HG03571 (cell line): Measurements from ENCODE around the gene ZSWIM8.
"Not testable (repeated sequence)": the region's sequence is repeated elsewhere in the genome, so short reads cannot be mapped to it uniquely, and the experiment has no call there.

ENCODE experiments used
- ATAC-seq: cut with Tn5 transposase; IDR thresholded peaks from one replicate; pipeline ENCODE4 v1.9.1; 2021; ENCODE audit not compliant: unreplicated experiment

Gene ZSWIM8

DNA sequence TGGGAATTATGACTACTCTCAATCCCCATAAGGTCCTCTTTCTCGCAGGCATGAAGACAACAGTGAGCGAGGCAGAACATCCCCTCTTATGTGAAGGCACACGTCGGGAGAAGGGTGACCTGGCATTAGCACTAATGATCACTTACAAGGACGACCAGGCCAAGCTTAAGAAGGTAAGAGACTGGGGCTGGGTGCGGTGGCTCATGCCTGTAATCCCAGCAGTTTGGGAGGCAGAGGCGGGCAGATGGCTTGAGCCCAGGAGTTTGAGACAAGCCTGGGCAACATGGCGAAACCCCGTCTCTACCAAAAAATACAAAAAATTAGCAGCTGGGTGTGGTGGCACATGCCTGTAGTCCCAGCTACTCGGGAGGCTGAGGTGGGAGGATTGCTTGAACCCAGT is 10.1 kb downstream of the ZSWIM8 start:
- not testable (repeated sequence) for ATAC-seq

DNA sequence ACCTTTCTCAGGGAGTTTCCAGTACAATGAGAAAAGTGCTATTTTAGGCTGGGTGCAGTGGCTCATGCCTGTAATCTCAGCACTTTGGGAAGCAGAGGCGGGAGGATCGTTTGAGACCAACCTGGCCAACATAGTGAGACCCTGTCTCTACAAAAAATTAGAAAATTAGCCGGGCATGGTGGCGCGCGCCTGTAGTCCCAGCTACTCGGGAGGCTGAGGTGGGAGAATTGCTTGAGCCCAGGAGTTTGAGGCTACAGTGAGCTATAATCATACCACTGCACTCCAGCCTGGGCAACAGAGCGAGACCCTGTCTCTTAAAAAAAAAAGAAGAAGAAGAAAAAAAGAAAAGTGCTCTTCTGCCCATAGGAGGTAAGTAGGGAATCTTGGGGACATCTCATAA is 10.6 kb downstream of the ZSWIM8 start:
- ATAC-seq = not testable (repeated sequence)

DNA sequence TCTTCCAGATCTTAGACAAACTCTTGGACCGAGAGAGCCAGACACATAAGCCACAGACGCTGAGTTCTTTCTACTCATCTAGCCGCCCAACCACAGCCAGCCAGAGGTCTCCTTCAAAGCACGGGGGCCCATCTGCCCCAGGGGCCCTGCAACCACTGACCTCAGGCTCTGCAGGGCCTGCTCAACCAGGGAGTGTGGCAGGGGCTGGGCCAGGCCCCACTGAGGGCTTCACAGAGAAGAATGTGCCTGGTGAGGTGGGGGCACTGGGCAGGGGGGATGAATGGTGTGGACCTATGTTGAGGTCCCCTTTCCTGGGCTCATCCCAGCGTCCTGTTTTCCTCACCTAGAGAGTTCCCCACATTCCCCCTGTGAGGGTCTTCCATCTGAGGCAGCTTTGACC is 11.4 kb downstream of the ZSWIM8 start:
- no peak for ATAC-seq

DNA sequence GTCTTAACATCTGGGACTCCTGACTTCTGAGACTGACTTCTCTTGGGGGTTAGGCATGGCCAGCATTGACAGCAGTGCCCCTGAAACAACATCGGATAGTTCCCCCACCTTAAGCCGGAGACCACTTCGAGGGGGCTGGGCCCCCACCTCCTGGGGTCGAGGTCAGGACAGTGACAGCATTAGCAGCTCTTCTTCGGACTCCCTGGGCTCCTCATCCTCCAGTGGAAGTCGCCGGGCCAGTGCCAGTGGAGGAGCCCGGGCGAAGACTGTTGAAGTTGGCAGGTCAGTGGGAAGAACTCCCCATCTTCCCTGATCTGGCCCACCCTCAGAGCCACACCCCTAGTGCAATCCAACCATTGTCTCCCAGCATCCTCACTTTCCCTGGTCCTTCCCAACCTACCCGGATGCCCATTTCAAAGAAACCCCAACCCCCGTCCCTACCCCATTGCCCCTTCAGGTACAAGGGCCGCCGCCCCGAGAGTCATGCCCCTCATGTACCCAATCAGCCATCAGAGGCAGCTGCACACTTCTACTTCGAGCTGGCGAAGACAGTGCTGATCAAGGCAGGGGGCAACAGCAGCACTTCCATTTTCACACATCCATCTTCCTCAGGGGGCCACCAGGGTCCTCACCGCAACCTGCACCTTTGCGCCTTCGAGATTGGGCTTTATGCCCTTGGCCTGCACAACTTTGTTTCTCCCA is 12.1 kb downstream of the ZSWIM8 start:
- ATAC-seq = no peak

DNA sequence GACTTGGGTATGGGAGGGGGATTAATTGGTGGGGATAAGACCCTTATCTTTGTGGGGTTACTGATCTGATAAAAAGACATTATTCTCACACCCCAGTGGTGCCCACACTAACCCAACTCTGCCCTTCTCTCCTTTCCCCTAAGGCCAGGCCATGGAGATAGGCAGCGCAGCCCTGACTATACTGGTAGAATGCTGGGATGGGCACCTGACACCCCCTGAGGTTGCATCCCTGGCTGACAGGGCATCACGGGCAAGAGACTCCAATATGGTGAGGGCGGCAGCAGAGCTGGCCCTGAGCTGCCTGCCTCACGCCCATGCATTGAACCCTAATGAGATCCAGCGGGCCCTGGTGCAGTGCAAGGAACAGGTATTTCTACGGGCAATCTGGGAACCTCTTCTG is 12.7 kb downstream of the ZSWIM8 start:
- ATAC-seq = no peak

DNA sequence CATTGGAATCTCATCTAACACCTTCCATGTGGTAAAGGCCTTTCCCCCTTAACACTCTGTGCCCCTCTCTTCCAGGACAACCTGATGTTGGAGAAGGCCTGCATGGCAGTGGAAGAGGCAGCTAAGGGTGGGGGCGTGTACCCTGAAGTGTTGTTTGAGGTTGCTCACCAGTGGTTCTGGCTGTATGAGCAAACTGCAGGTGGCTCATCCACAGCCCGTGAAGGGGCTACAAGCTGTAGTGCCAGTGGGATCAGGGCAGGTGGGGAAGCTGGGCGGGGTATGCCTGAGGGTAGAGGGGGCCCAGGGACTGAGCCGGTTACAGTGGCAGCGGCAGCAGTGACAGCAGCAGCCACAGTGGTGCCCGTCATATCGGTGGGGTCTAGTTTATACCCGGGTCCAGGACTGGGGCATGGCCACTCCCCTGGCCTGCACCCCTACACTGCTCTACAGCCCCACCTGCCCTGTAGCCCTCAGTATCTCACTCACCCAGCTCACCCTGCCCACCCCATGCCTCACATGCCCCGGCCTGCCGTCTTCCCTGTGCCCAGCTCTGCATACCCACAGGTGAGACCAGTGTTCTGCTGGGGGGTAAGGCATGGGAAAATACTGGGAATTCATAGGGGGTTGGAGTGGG is 13.6 kb downstream of the ZSWIM8 start:
- no peak for ATAC-seq

DNA sequence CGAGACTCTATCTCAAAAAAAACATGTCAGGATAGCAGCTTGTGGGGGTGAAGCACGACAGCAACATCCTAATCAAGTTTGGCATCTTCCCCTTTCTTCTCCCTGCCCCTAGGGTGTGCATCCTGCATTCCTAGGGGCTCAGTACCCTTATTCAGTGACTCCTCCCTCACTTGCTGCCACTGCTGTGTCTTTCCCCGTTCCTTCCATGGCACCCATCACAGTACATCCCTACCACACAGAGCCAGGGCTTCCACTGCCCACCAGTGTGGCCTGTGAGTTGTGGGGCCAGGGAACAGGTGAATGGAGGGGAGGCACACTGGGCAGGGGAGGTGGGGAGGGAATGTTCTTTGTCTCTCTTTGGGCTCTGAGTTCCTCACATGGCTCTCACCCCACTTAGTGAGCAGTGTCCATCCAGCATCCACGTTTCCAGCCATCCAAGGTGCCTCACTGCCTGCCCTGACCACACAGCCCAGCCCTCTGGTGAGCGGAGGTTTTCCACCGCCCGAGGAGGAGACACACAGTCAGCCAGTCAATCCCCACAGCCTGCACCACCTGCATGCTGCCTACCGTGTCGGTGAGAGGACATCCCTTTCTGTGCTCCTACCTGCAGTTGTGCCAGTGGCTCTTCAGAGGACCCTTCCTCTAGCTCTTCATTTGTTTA is 14.6 kb downstream of the ZSWIM8 start:
- no peak for ATAC-seq

DNA sequence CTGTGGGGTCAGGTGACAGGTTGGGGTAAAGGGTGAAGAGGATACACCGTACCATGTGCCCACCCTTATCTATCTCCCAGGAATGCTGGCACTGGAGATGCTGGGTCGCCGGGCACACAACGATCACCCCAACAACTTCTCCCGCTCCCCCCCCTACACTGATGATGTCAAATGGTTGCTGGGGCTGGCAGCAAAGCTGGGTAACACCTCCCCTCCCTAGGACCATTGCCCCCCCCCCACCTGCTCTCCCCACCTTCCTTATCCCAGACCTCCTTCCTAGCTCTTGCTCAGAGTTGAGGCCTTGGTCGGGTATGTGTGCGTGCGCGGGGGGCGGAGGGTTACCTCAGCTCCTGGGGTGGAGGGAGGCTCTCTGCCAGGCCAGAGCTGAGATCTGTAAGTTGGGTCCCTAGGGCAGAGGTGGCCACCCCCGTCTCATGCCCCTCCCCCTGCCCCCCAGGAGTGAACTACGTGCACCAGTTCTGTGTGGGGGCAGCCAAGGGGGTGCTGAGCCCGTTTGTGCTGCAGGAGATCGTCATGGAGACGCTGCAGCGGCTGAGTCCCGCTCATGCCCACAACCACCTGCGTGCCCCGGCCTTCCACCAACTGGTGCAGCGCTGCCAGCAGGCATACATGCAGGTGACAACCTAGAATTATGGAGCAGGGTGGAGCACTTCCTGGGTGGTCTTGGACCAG is 15.3 kb downstream of the ZSWIM8 start:
- ATAC-seq = no peak

DNA sequence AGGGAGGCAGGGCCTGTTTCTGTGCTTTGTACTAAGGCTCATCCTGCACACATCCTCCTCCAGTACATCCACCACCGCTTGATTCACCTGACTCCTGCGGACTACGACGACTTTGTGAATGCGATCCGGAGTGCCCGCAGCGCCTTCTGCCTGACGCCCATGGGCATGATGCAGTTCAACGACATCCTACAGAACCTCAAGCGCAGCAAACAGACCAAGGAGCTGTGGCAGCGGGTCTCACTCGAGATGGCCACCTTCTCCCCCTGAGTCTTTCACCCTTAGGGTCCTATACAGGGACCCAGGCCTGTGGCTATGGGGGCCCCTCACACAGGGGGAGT is 15.8 kb downstream of the ZSWIM8 start:
- ATAC-seq = no peak

DNA sequence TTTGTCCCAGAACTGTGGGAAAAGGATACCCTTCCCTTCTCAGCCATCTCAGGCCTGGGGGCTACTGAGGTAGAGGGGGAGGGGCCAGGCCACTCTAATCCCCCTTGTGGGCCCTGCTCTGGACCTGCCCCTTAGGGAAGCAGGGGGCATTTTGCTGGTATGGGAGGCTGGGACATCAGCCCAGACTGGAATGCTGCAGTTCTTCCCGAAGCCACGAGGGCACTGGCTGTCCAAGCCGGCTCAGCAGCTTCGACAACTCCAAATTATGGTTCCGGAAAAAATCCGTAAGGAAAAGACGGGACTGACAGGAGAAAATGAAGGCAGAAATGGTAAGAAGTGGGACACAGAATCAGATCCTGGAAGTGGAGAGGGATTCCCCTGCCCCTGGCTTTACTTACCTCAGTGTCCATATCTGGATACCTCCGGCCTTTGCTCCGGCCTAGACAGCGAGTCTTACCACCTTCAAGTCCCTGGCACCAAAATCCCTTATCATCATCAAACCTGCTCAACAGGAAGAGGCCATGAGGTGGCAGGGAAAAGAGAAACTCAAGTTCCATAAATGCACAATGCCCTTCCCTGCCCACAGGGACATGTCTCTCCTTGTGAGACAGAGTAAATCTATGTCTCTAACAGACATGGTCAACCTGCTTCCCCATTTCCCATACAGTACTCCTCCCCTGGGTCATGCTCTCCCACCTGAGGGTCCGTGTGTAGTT is 17.0 kb downstream of the ZSWIM8 start:
- ATAC-seq = no peak

DNA sequence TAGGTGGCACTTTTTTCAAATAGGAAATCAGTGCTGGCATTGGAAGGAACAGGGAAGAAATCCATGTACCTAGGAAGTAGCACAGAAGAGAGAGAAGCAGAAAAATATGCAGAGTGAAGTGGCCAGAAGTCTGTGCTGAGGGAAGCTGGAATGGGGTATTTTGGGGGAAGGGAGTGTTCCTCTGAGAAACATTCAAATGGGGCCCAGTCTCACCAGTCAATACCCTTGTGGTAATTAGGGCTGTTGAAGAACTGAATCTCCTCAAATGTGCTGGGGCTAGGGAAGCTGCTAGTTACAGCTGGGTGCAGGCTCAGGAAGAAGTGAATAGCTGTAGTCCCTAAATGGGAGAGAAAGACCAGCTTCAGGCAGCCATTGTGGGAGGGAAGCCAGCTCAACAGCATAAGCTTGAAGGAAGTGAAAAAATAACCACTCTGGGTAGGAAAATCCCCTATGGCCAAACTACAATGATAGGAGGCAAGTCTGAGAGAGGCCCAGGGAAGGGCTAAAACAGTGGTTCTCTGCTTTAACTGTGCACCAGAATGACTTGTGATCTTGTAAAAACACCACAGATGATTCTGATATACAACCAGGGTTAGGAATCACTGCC is 18.4 kb downstream of the ZSWIM8 start:
- peak; percentile 58 for ATAC-seq

DNA sequence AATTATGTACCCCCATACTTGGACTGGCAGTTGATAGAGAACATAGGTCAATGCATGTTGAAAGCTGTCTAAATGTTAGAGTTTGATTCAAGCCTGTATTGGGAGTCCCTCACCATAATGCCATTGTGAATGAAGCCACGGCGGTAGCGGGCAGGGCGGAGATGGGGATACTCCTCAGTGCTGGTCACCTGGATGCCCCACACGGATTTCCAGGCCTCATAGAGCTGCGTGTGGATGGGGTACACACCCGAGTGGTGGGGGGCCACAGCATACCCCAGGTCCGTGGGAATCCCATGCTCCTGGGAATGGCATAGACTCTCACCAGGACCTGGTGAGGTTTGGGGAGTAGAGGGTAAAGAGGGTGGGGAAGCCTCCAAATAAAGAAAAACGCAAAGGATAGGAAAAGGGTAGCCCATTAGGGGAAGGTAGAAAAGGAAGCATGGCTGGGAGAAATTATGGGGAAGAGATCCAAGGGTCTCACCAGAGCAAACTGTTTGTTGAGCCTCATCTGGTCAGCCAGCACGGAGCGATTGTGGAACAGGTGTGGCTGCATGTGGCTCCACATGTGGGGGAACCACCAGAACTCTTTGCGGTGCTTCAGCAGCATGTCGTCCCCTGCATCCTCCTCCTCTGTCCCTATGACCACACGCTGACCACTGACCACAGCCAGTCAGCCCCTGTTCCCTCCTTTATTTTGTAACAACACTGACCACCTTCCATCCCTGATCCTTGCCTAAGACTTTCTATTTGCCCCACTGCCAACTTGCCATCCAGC is 21.0 kb downstream of the ZSWIM8 start:
- no peak for ATAC-seq

DNA sequence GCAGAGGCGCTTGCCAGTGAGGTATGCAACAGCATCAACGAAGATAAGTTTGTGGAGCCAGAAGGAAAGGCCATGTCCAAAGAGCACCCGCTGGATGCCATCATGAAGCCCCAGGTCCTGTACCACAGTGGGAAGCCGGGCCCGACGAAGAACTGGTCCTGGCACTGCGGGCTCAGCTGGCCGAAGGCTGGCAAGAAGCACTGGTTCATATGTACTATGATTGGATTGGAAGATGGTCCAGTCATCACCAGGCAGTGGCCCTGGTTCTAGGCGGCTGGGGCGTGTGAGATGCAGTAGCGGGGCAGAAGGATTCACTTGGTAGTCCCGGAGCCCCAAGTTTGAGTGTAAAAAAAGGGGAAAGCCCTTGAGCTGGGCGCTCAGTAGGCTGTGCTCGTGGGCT is 22.1 kb downstream of the ZSWIM8 start:
- ATAC-seq = no peak

DNA sequence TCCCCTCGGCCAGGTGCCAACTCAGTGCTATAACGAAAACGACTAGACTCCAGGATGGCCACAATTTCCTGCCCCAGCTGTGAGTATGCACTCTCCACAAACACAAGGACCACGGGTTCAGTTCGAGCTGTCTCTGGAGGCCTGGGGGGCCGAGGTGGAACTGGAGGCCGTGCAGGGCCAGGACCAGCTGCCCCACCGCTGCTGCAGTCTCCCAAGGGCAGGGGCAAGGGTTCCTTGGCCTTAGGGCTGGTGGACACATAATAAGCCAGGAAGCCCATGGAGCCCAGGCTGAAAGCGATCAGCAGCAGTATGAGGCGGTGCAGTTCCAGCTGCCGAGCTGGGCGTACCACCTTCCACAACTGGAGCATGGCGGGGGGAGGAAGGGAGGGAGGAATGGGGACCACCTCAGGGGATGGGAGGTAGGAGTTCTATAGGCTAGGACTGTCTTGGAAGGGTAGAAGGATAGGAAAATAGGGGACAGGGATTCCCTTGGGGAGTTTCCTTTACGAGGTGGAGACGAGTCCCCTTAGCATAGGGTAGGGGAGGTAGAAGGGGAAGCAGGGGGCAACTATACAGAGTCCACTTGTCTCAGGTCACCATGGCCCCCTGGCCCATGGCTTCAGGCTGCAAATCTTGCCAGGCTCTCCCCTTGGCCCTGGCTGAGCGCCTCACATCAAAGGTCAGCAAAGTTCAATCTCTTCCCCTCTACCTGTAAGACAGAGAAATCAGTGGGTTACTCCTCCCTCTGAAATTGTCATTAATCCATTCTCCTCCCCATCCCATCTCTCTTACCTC is 22.8 kb downstream of the ZSWIM8 start:
- ATAC-seq = no peak

DNA sequence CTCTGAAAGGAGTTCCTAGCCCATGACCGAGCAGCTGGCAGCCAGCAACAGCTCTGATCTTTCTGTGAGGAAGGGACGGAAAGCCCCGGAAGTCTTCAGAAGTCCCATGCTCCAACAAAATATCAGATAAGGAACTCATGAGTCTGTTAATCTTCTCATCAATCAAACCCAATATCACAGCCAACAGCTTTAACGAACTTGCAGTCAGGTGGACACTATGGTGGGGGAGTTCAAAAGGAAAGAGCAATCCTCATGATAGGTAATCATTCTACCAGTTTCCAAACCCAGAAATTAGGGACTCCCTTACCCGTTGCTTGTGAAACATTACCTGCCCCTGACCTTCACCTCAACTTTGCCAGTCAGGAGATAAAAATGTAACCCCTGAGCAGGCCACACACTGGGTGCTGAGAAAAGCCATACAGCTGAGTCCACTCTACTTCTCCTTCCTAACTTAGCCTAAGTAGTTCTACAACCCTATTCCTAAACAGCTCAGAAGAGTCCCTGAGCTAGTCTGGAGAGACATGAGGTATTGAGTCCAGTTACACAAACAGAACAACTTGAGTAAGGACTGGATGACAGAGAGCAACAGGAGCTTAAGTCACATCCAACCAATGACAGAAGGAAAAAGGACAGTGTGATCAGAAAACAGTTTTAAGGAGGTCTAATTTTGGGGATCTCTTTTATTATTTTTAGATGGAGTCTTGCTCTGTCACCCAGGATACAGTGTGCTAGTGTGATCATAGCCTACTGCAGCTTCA is 23.8 kb downstream of the ZSWIM8 start:
- ATAC-seq = no peak

DNA sequence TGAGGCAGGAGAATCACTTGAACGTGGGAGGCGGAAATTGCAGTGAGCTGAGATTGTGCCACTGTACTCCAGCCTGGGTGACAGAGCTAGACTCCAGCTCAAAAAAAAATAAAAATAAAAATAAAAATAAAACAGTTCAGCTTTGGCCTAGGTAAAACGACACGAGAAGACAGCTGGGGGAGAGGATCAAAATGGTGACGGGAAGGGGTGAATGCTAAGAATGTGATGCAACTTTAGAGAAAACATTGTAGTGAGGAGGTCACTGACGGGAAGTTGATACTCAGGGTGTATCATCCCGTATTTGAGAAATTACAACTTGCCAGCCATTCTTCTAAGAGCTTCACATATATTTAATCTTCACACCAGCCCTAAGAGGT is 24.9 kb downstream of the ZSWIM8 start:
- ATAC-seq = no peak

DNA sequence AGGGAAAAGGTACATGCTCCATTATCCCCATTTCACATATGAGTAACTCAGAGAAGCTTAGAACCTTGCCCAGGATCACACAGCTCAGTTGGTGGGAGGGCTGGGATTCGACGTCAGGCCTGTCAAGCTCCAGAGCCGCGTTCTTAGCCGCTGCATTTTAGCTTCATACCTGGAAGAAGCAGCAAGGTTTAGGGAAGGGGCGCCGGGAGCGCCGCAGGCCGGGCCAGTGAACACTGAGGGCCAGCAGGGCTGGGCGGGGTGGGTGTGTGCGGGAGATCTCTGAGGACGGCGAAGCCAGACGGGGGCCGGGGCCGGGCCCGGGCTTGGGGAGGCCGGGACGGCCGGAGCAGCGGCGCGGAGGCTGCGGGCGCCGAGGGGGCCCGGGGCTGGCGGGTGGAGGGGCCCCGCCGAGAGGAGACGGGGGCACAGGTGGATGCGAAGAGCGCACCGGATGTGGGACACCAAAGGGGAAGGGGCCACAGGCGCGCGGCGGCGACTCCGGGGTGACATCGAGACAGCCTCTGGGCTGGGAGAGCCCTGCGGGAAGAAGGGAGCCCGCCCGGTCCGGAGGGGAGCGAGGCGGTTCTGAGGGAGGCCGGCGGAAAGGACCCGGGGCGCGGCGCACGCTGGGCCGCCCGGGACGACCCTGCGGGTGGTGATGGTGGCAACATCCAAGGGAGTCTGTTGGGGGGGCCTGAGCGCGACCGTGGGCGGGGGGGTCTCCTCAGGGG is 25.5 kb downstream of the ZSWIM8 start:
- peak; percentile 29 for ATAC-seq

DNA sequence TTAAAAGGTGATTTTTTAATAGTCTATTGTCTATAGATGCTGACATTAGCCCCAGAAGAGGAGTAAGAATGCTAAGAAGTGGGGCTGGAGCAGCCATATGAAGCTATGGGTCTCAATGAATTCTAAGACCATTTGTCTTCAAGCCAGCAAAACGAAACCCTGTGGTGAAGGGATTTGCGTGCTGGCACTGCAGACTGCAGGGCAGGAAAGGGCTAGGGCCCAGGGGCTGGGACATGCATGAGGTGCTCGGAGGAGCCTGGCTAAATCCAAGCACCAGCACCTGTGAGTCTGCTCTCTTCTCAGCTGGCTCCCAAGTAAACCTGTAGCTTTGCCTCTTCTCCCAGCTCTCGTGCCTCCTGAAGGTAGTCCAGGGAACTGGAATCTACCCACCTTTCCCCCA is 27.3 kb downstream of the ZSWIM8 start:
- ATAC-seq = no peak
